ENCODE measurements around the gene TLR3.

- TF ChIP-seq CTCF (IDR thresholded peaks at IDR 0.05; ENCODE audit: borderline replicate concordance, extremely low read depth, low read length, poor library complexity, severe bottlenecking) (no peak), EZH2 (IDR thresholded peaks at IDR 0.05; ENCODE audit: borderline replicate concordance, low read depth, low read length, severe bottlenecking) (no peak)
Observed at GRCh38 chr4:186096681-186097165, 27.8 kb downstream of the TLR3 start.

Measured in DND-41 (cell line).